ENCODE results near the gene NRSN2. TPM values are rescaled to one million over a fixed set of nuclear protein-coding genes. Genes with fewer than 3 reads are reported as not detected.

Gene NRSN2
- total and polyA plus RNA-seq, 2 of the 4 experiments (the other 2 are of a cell fraction), result 9.9 to 101 TPM

DNA sequence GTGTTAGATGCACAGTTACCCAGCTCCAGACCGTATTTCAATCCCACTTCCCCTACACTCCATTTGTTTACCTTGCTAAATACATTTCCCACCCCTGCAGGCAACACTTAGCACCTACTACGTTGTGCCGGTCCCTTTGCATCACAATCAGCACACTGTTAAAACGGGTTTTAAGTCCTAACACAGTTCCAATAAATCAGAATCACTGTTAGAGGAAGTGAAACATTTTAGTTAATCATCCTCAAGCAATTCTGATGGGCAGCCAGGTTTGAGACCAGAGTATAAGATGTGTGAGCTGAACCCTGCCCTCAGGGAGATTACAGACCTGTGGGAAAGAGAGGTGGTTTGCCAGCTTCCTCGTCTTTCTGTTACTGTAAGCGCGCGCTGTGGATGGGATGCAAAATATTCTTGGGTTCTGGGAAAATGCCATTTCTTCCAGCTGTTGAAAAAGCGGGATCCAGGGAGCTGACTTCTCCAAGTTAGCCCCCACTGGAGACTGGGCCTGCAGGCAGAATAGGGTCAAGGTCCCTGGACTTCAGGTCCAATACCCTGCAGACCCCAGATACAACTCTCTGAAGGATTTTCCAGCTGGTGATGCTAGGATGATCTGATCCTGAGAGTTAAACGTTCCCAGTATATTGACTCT, 46.4 kb upstream of the NRSN2 start:
- peak overlapping the region; percentile 19; the same call in 1 of the 2 replicates for H3K27ac ChIP-seq (ENCODE audit: insufficient read depth, low read length)
- H3K4me3 ChIP-seq (ENCODE audit: insufficient read depth, low read depth, low read length), result peak overlapping the region; percentile 29; the same call in 1 of the 2 replicates
- WGBS, 2 experiments (ENCODE audit: extremely low coverage in 2 of 2, insufficient read length in 1 of 2), result 40% methylated on average over 1 of the region's 10 CpGs; no CpG with 5 or more reads in 1 of the 2 experiments
- in situ Hi-C loops (cut with MboI; ENCODE audit: low sequenced_read_pairs) (no loop called here), intact Hi-C loops (cut with micrococcal nuclease) (no loop called here), dilution Hi-C loops (cut with HindIII; ENCODE audit: low sequenced_read_pairs, unreplicated experiment) (no loop called here)
- BruUV-seq (replicated peaks), result no TSS peak
- H3K9ac ChIP-seq (ENCODE audit: low read depth, low read length), result peak overlapping the region; percentile 64
- H3K36me3 ChIP-seq (ENCODE audit: control insufficient read depth, insufficient read depth, low read length), result peaks cover 5% of the 10 kb centered on the region; the same call in 1 of the 2 replicates
- H3K56ac ChIP-seq (ENCODE audit: extremely low read depth, insufficient read depth, low read length), result no peak overlapping the region; the same call in 1 of the 2 replicates
- peaks cover 33 to 51% of the 10 kb centered on the region in 2 experiments for H3K79me1 ChIP-seq (ENCODE audit: low read depth in 1 of 2, low read length in 2 of 2)
- ChIA-PET POLR2A (ENCODE audit: unreplicated experiment) (interaction anchor here (0.6 kb wide), 1 partner anchor 165 kb away, joined by 3 read pairs; no protein-coding TSS in a partner anchor), CTCF (no interaction called here)
- no peak overlapping the region for H2AFZ ChIP-seq (replicated peaks; ENCODE audit: low read length, poor library complexity)
- H3K4me1 ChIP-seq (ENCODE audit: control insufficient read depth, insufficient read depth, low read length), result peaks cover 18% of the 10 kb centered on the region
- TF ChIP-seq NFE2L2 (IDR thresholded peaks at IDR 0.05; ENCODE audit: low read depth, low read length), result no peak
- TF ChIP-seq MAZ (IDR thresholded peaks at IDR 0.05; ENCODE audit: borderline replicate concordance, low read depth, low read length), result no peak
- TF ChIP-seq RFX5 (IDR thresholded peaks at IDR 0.05; ENCODE audit: low read depth, low read length), result no peak
- TF ChIP-seq, protein P1, sequence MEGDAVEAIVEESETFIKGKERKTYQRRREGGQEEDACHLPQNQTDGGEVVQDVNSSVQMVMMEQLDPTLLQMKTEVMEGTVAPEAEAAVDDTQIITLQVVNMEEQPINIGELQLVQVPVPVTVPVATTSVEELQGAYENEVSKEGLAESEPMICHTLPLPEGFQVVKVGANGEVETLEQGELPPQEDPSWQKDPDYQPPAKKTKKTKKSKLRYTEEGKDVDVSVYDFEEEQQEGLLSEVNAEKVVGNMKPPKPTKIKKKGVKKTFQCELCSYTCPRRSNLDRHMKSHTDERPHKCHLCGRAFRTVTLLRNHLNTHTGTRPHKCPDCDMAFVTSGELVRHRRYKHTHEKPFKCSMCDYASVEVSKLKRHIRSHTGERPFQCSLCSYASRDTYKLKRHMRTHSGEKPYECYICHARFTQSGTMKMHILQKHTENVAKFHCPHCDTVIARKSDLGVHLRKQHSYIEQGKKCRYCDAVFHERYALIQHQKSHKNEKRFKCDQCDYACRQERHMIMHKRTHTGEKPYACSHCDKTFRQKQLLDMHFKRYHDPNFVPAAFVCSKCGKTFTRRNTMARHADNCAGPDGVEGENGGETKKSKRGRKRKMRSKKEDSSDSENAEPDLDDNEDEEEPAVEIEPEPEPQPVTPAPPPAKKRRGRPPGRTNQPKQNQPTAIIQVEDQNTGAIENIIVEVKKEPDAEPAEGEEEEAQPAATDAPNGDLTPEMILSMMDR (conservative IDR thresholded peaks at IDR 0.05; ENCODE audit: low read depth, low read length), result no peak
- TF ChIP-seq BHLHE40 (IDR thresholded peaks at IDR 0.05; ENCODE audit: low read depth, low read length), result no peak
- no peak for TF ChIP-seq FOS (IDR thresholded peaks at IDR 0.05; ENCODE audit: low read depth, low read length)
- TF ChIP-seq, protein P2, sequence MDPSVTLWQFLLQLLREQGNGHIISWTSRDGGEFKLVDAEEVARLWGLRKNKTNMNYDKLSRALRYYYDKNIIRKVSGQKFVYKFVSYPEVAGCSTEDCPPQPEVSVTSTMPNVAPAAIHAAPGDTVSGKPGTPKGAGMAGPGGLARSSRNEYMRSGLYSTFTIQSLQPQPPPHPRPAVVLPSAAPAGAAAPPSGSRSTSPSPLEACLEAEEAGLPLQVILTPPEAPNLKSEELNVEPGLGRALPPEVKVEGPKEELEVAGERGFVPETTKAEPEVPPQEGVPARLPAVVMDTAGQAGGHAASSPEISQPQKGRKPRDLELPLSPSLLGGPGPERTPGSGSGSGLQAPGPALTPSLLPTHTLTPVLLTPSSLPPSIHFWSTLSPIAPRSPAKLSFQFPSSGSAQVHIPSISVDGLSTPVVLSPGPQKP (IDR thresholded peaks at IDR 0.05; ENCODE audit: borderline replicate concordance, low read depth, low read length), result no peak
- TF ChIP-seq MAFK (IDR thresholded peaks at IDR 0.05; ENCODE audit: low read depth, low read length), result no peak
- no peak for TF ChIP-seq RAD21 (IDR thresholded peaks at IDR 0.05; ENCODE audit: low read length)
- no peak for TF ChIP-seq SMC3 (IDR thresholded peaks at IDR 0.05; ENCODE audit: low read depth, low read length)
- TF ChIP-seq, protein P3, sequence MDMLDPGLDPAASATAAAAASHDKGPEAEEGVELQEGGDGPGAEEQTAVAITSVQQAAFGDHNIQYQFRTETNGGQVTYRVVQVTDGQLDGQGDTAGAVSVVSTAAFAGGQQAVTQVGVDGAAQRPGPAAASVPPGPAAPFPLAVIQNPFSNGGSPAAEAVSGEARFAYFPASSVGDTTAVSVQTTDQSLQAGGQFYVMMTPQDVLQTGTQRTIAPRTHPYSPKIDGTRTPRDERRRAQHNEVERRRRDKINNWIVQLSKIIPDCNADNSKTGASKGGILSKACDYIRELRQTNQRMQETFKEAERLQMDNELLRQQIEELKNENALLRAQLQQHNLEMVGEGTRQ (IDR thresholded peaks at IDR 0.05; ENCODE audit: low read depth, low read length), result no peak
- no peak for TF ChIP-seq MXI1 (IDR thresholded peaks at IDR 0.05; ENCODE audit: borderline replicate concordance, low read depth, low read length)
- no peak for TF ChIP-seq POLR2A (IDR thresholded peaks at IDR 0.05; ENCODE audit: low read depth, low read length)
- TF ChIP-seq RCOR1 (IDR thresholded peaks at IDR 0.05; ENCODE audit: insufficient replicate concordance, low read length), result no peak
- peaks cover 22% of the 10 kb centered on the region for H3K9me1 ChIP-seq (ENCODE audit: insufficient read depth, low read length)
- H2BK20ac ChIP-seq (ENCODE audit: low read depth, low read length), result no peak overlapping the region
- peak overlapping the region; percentile 97 for H3K23ac ChIP-seq (ENCODE audit: low read depth, low read length)
- no peaks in the 10 kb centered on the region for H3K9me3 ChIP-seq (ENCODE audit: control insufficient read depth, insufficient read depth, low read length)
- H2BK120ac ChIP-seq (ENCODE audit: low read depth, low read length), result no peak overlapping the region
- peak overlapping the region; percentile 69 for H3K4ac ChIP-seq (ENCODE audit: low read depth, low read length)
- no peak overlapping the region for H4K91ac ChIP-seq (ENCODE audit: insufficient read depth, low read depth, low read length)
- H3K18ac ChIP-seq (ENCODE audit: low read depth, low read length), result no peak overlapping the region
- H2AK5ac ChIP-seq (ENCODE audit: low read depth, low read length), result peak overlapping the region; percentile 84; the same call in 1 of the 2 replicates
- H4K5ac ChIP-seq (ENCODE audit: low read depth, low read length), result no peak overlapping the region
- peak overlapping the region; percentile 5 for H2AK9ac ChIP-seq (replicated peaks; ENCODE audit: low read depth, low read length, poor library complexity)
- 0 out of 3 replicates have a peak overlapping the region, but pooled peaks have one; percentile 51 for H2BK15ac ChIP-seq (ENCODE audit: low read depth, low read length)
- DNase-seq, result no peak
- no peak for ATAC-seq (ENCODE audit: low read depth)
- 0 out of 2 replicates have a peak overlapping the region, but pooled peaks have one; percentile 60 for H3K14ac ChIP-seq (replicated peaks; ENCODE audit: low read depth, low read length)
- H4K8ac ChIP-seq (ENCODE audit: low read depth in 2 of 2, low read length in 2 of 2), result peak overlapping the region in 1 of 2 experiments; percentile 46; a peak in 1 of 4 replicates
- peaks cover 33% of the 10 kb centered on the region for H4K20me1 ChIP-seq (ENCODE audit: insufficient read depth, low read length)
- H2BK5ac ChIP-seq (ENCODE audit: low read depth, low read length, poor library complexity, severe bottlenecking), result peak overlapping the region; percentile 37
- peak overlapping the region; percentile 99 for H3K4me2 ChIP-seq (ENCODE audit: low read depth, low read length)
- no peaks in the 10 kb centered on the region for H3K27me3 ChIP-seq (ENCODE audit: control insufficient read depth, insufficient read depth, low read length)

Data from IMR-90 (cell line).